CD4-positive, CD25-positive, alpha-beta regulatory T cell (primary cell): ENCODE data around the gene ABI3BP. TPM values are rescaled to one million over a fixed set of nuclear protein-coding genes. Genes with fewer than 3 reads are reported as not detected.
A peak's percentile ranks its signal among the peaks of the same experiment; 100 is the strongest.

Experiments
- ATAC-seq, 2 donors: fragments of 150-1000 bp; cut with Tn5 transposase; one replicate each; pipeline ENCODE4 v1.10.0; 2021; ENCODE audit warnings: low read depth in 2 of 2, moderate number of reproducible peaks in 2 of 2, moderate library complexity in 1 of 2
- DNase-seq, 3 donors: peaks; one replicate each; pipeline versions ENCODE4 v3.0.0 to v3.0.0-alpha.2; 2012 to 2022; ENCODE audit warnings: mixed read lengths in 1 of 3
- H3K27ac ChIP-seq: one replicate; pipeline ENCODE4 v1.7.0; 2013; ENCODE audit warnings: mild to moderate bottlenecking, low read length; ENCODE audit not compliant: insufficient read depth, poor library complexity, severe bottlenecking
- H3K27me3 ChIP-seq: one replicate; pipeline ENCODE4 v1.7.0; 2013; ENCODE audit warnings: low read length; ENCODE audit not compliant: control insufficient read depth, insufficient read depth
- H3K36me3 ChIP-seq: one replicate; pipeline ENCODE4 v1.7.0; 2013; ENCODE audit warnings: mild to moderate bottlenecking, low read length, moderate library complexity; ENCODE audit not compliant: control insufficient read depth, insufficient read depth
- H3K4me1 ChIP-seq: 2 replicates; pipeline ENCODE4 v1.7.0; 2013; ENCODE audit warnings: mild to moderate bottlenecking, low read length; ENCODE audit not compliant: insufficient read depth, control insufficient read depth, poor library complexity, severe bottlenecking
- H3K4me3 ChIP-seq: one replicate; pipeline ENCODE4 v1.7.0; 2013; ENCODE audit warnings: low read depth, mild to moderate bottlenecking, low read length, moderate library complexity
- H3K9me3 ChIP-seq, 2 experiments: 1 replicate in 1 of 2; 2 replicates in 1 of 2; pipeline ENCODE4 v1.7.0; 2013; ENCODE audit warnings: low read length in 2 of 2, mild to moderate bottlenecking in 1 of 2, moderate library complexity in 1 of 2; ENCODE audit not compliant: control insufficient read depth in 2 of 2
- H3K27ac Mint-ChIP-seq, 3 donors: one replicate each; pipeline ENCODE4 v1.8.0; 2020 to 2022; ENCODE audit warnings: mild to moderate bottlenecking in 3 of 3, mixed read lengths in 3 of 3, moderate library complexity in 2 of 3
- H3K27me3 Mint-ChIP-seq: one replicate; pipeline ENCODE4 v1.8.0; 2022; ENCODE audit warnings: mild to moderate bottlenecking, mixed read lengths
- H3K36me3 Mint-ChIP-seq: one replicate; pipeline ENCODE4 v1.8.0; 2020; ENCODE audit warnings: mixed read lengths
- H3K4me1 Mint-ChIP-seq, 4 donors: one replicate each; pipeline ENCODE4 v1.8.0; 2020 to 2022; ENCODE audit warnings: mixed read lengths in 4 of 4, mild to moderate bottlenecking in 1 of 4
- H3K4me3 Mint-ChIP-seq, 4 donors: one replicate each; pipeline ENCODE4 v1.8.0; 2020 to 2022; ENCODE audit warnings: mild to moderate bottlenecking in 4 of 4, mixed read lengths in 4 of 4, moderate library complexity in 3 of 4
- H3K9me3 Mint-ChIP-seq, 7 donors: one replicate each; pipeline ENCODE4 v1.8.0; 2020 to 2022; ENCODE audit warnings: mixed read lengths in 7 of 7, mild to moderate bottlenecking in 3 of 7, moderate library complexity in 2 of 7
- polyA plus RNA-seq, 4 donors: library from polyadenylated mRNA; unstranded; fragments of 300-500 nt; fragmentation: Illumina TruSeq; gene quantifications; one replicate each; pipeline ENCODE4 v1.2.3, GENCODE V29; 2021
- total RNA-seq: library from RNA; stranded (reverse); gene quantifications from one replicate; pipeline ENCODE4 v1.2.3, GENCODE V29; 2022

The ABI3BP gene
- total and polyA plus RNA-seq, 5 donors from 2014 or later = 0.05 to 0.07 TPM; not detected in 3

DNA sequence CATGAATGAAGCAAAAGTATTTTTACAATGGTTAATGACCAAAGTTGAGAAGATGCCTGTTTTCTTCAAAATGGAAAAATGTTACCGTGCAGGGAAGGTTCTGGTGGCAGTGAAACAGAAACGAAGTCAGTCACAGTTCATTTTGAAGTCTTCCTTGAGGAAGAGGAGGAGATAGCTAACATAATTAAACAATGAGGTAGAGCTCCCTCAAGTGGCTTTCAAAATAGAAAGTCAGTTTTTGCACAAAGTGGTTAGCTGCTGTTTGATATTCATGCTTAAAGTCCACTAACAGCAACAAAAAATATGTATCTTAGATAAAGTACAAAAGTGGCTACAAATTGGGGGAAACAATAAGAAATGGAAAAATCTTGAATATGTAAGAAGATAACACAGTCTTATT is 196.7 kb downstream of the ABI3BP start:
- Histone ChIP-seq H3K27ac (no peak overlapping the region), H3K4me1 (no peaks in the 10 kb centered on the region), H3K4me3 (no peak overlapping the region), H3K27me3 (peaks cover 3% of the 10 kb centered on the region), H3K9me3 (no peaks in the 10 kb centered on the region), H3K36me3 (no peaks in the 10 kb centered on the region)
- Mint-ChIP-seq H3K27ac (no peak overlapping the region), H3K27me3 (peaks cover 13% of the 10 kb centered on the region), H3K36me3 (no peaks in the 10 kb centered on the region), H3K9me3 (peaks cover 0 to 3% (median 0%) of the 10 kb centered on the region in 7 donors), H3K4me3 (no peak overlapping the region), H3K4me1 (peaks cover 0 to 4% (median 0%) of the 10 kb centered on the region in 4 donors)
- DNase-seq (peak in 1 of 3 donors; percentile 34), ATAC-seq (no peak)

DNA sequence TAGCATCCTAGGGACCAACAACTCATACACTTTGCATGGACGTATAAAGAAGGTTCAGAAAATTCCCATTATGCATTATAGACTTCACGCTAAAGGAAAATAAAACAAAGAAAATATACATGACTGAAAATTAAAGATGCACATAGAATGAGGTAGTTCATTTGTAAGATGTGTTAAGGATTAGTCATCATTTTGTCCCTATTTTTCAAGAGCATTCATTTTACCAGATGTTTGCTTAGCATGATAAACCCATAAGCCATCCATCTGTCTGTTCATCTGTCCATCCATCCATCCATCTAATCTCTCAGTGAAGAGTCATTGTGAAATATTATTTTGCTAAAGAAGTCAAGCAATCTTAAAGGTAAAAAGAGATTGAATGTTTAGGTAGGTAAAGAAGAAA is 203.6 kb downstream of the ABI3BP start:
- H3K9me3 ChIP-seq = peaks cover 0 to 2% of the 10 kb centered on the region in 2 experiments
- peaks cover 0 to 5% (median 3%) of the 10 kb centered on the region in 7 donors for H3K9me3 Mint-ChIP-seq
- peaks cover 3% of the 10 kb centered on the region for H3K27me3 ChIP-seq
- H3K4me1 Mint-ChIP-seq = no peaks in the 10 kb centered on the region
- ATAC-seq = no peak
- no peak overlapping the region for H3K27ac Mint-ChIP-seq
- H3K27me3 Mint-ChIP-seq = peaks cover 10% of the 10 kb centered on the region
- H3K27ac ChIP-seq = no peak overlapping the region
- no peaks in the 10 kb centered on the region for H3K4me1 ChIP-seq
- no peaks in the 10 kb centered on the region for H3K36me3 ChIP-seq
- no peak overlapping the region for H3K4me3 Mint-ChIP-seq
- H3K36me3 Mint-ChIP-seq = no peaks in the 10 kb centered on the region
- no peak for DNase-seq
- H3K4me3 ChIP-seq = no peak overlapping the region

- Histone ChIP-seq H3K4me1 (no peaks in the 10 kb centered on the region), H3K27me3 (no peaks in the 10 kb centered on the region), H3K27ac (no peak overlapping the region), H3K4me3 (no peak overlapping the region), H3K36me3 (no peaks in the 10 kb centered on the region), H3K9me3 (peaks cover 0 to 2% of the 10 kb centered on the region in 2 experiments)
- DNase-seq (no peak), ATAC-seq (no peak)
- Mint-ChIP-seq H3K4me1 (no peaks in the 10 kb centered on the region), H3K27ac (no peak overlapping the region), H3K36me3 (no peaks in the 10 kb centered on the region), H3K4me3 (no peak overlapping the region), H3K9me3 (peaks cover 0 to 6% (median 2%) of the 10 kb centered on the region in 7 donors), H3K27me3 (no peaks in the 10 kb centered on the region)
These were observed 209.6 kb downstream of the ABI3BP start for GRCh38 chr3:100783619-100784018.

DNA sequence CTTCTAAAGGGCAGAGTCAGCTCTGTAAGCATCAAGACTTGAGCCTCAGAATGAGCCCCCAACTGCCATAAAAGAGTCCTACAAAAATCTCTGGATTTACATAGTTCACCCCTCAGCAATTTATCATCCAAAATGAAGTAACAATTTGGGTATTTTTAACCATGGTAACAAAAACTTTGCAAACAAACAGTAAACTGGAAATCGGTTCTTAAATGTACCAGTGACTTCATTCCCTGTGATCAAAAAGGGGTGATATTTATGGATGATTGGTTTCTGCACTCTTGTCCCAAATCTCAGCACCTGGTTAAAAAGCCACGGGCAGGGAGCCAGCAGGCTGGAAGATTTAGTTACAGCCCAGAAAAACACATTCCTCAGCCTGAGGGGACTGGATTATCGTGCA is 210.3 kb downstream of the ABI3BP start:
- no peaks in the 10 kb centered on the region for H3K36me3 Mint-ChIP-seq
- H3K27me3 Mint-ChIP-seq = no peaks in the 10 kb centered on the region
- no peaks in the 10 kb centered on the region for H3K4me1 Mint-ChIP-seq
- H3K9me3 ChIP-seq = peaks cover 0 to 2% of the 10 kb centered on the region in 2 experiments
- ATAC-seq (no peak), DNase-seq (no peak)
- H3K9me3 Mint-ChIP-seq = peaks cover 0 to 6% (median 2%) of the 10 kb centered on the region in 7 donors
- no peak overlapping the region for H3K27ac Mint-ChIP-seq
- no peak overlapping the region for H3K4me3 Mint-ChIP-seq
- H3K4me3 ChIP-seq = no peak overlapping the region
- H3K36me3 ChIP-seq = no peaks in the 10 kb centered on the region
- no peaks in the 10 kb centered on the region for H3K27me3 ChIP-seq
- H3K4me1 ChIP-seq = no peaks in the 10 kb centered on the region
- H3K27ac ChIP-seq = no peak overlapping the region

- H3K36me3 ChIP-seq = no peaks in the 10 kb centered on the region
- H3K4me3 Mint-ChIP-seq = no peak overlapping the region
- peaks cover 0 to 2% of the 10 kb centered on the region in 2 experiments for H3K9me3 ChIP-seq
- H3K36me3 Mint-ChIP-seq = no peaks in the 10 kb centered on the region
- ATAC-seq = no peak
- H3K27ac Mint-ChIP-seq = no peak overlapping the region
- no peaks in the 10 kb centered on the region for H3K27me3 ChIP-seq
- DNase-seq = no peak
- H3K9me3 Mint-ChIP-seq = peaks cover 0 to 6% (median 2%) of the 10 kb centered on the region in 7 donors
- H3K4me1 ChIP-seq = no peaks in the 10 kb centered on the region
- H3K4me3 ChIP-seq = no peak overlapping the region
- H3K27me3 Mint-ChIP-seq = no peaks in the 10 kb centered on the region
- no peak overlapping the region for H3K27ac ChIP-seq
- H3K4me1 Mint-ChIP-seq = no peaks in the 10 kb centered on the region
These were observed 210.9 kb downstream of the ABI3BP start for GRCh38 chr3:100782348-100782747.

DNA sequence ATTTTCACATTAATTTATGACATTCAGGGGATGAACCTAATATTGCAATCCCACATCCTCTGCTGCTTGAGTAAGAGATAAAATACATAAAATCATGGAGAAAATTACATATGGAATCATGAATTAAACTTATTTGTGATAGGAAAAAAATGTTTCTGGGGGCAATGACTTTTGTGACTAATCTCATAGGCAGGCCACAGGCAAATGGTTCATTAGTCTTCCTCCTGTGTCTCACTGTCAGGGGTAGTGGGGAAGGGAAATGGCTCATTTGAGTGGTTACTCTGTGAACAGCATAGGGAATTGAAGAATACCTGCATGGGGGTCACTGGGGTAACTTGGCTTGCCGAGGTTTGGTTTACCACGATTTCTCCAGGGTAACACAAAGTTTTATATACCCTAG is 211.9 kb downstream of the ABI3BP start:
- no peak overlapping the region for H3K4me3 Mint-ChIP-seq
- H3K27ac Mint-ChIP-seq = no peak overlapping the region
- no peak for DNase-seq
- Histone ChIP-seq H3K4me3 (no peak overlapping the region), H3K27ac (no peak overlapping the region), H3K4me1 (no peaks in the 10 kb centered on the region), H3K36me3 (no peaks in the 10 kb centered on the region), H3K27me3 (no peaks in the 10 kb centered on the region), H3K9me3 (peaks cover 0 to 2% of the 10 kb centered on the region in 2 experiments)
- H3K4me1 Mint-ChIP-seq = no peaks in the 10 kb centered on the region
- no peaks in the 10 kb centered on the region for H3K36me3 Mint-ChIP-seq
- ATAC-seq = no peak
- peaks cover 0 to 6% (median 2%) of the 10 kb centered on the region in 7 donors for H3K9me3 Mint-ChIP-seq
- H3K27me3 Mint-ChIP-seq = no peaks in the 10 kb centered on the region

GRCh38 chr3:100780071-100780622 is 213.1 kb downstream of the ABI3BP start:
- Mint-ChIP-seq H3K4me1 (no peaks in the 10 kb centered on the region), H3K9me3 (peaks cover 0 to 6% (median 0%) of the 10 kb centered on the region in 7 donors), H3K27me3 (no peaks in the 10 kb centered on the region), H3K27ac (no peak overlapping the region), H3K36me3 (no peaks in the 10 kb centered on the region), H3K4me3 (no peak overlapping the region)
- DNase-seq (no peak), ATAC-seq (no peak)
- Histone ChIP-seq H3K36me3 (no peaks in the 10 kb centered on the region), H3K4me3 (no peak overlapping the region), H3K27ac (no peak overlapping the region), H3K4me1 (no peaks in the 10 kb centered on the region), H3K27me3 (no peaks in the 10 kb centered on the region), H3K9me3 (no peaks in the 10 kb centered on the region)

DNA sequence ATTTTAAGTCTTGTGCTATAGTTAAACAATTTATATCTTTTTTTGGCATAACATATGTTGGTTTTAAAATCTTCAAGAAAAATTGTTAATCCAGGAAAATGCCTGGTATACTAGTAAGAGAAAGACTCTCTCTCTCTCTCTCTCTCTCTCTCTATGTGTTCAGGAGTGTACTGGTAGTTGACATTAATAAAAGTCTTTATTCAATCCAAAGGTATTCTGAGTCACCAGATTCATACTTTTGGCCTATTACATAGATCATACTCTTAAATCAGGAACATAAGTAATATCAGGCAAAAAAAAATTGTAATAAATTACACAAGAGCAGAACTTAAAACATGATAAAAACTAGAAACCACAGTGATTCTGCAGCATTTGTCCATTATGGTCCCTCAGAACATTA is 213.7 kb downstream of the ABI3BP start:
- Mint-ChIP-seq H3K4me1 (no peaks in the 10 kb centered on the region), H3K27ac (no peak overlapping the region), H3K4me3 (no peak overlapping the region), H3K36me3 (no peaks in the 10 kb centered on the region), H3K9me3 (peaks cover 0 to 4% (median 0%) of the 10 kb centered on the region in 7 donors), H3K27me3 (no peaks in the 10 kb centered on the region)
- DNase-seq (no peak), ATAC-seq (no peak)
- Histone ChIP-seq H3K27ac (no peak overlapping the region), H3K9me3 (no peaks in the 10 kb centered on the region), H3K36me3 (no peaks in the 10 kb centered on the region), H3K4me1 (no peaks in the 10 kb centered on the region), H3K27me3 (no peaks in the 10 kb centered on the region), H3K4me3 (no peak overlapping the region)
